ENCODE data around the gene RECK. TPM values are rescaled to one million over a fixed set of nuclear protein-coding genes. Genes with fewer than 3 reads are reported as not detected.

Gene RECK
- total RNA-seq, 2 experiments from 2014 or later: 4.2 to 4.4 TPM

GRCh38 chr9:36142510-36143244 lies 106.0 kb downstream of the RECK start:
- ChIA-PET CTCF (interaction anchor here (1.5 kb wide), 1 partner anchor 24 kb away, joined by 8 read pairs; no protein-coding TSS in a partner anchor), POLR2A (interaction anchor here (1.1 kb wide), 1 partner anchor 9 kb away, joined by 3 read pairs; no protein-coding TSS in a partner anchor)

DNA sequence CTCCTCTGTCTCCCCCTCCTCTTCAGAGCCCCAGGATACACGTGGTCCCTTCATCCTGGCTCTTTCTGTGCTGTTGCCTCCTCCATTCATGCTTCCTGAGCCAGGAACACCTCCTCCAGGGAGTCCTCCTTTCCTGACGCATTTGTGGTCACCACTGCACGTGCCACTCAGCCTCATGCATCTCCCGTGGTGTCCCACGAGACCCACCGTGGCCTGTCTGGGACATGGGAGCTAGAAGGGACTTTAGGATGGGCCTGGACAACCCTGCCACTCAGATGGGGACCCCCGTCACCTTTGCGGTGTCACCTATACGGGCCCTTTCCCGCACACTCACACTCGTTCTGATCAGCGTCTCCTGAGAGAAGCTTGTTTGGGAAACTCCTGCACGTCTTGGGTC lies 106.5 kb downstream of the RECK start:
- CTCF ChIA-PET: interaction anchor here (0.6 kb wide), 1 partner anchor 189 kb away, joined by 4 read pairs; no protein-coding TSS in a partner anchor
- POLR2A ChIA-PET: no interaction called here

DNA sequence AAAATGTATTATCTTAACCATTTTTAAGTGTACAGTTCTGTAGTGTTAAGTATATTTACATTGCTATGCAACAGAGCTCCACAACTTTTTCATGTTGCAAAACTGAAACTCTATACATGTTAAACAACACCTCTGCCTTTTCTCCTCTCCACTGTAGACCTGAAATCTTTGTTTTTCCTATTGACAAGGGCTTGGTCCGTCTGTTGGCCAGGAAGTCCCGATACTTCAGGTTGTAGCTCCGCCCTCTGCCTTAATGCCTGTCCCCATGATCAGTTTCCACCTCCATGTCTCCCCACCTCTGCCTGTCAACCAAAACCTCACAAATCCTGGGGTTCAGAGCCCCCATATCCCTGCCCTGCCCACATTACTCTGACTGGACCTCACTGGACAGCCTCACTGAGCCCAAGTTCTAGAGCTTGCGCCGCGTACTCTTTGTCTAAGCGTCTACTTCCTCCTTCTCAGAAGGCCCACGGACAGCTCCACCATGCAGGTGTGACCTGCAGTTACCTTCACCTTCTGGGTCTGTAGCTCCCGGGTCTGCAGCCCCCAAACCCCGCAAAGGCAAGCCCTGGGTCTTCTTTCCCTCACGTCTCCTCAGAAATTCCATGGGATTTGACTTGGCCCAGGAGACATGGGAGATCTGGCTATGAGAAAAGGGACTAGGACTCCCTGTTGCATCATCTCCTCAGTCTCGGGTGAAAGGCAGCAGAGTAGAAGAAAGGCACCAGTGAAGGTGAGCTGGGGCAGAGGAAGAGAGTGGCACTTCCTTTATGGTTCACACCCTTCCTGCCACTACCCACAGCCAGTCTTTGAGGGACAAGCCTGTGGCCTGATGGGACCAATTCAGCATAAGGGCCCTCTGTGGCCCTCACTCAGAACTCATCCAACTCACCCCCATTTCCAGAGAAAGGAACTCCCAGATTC lies 107.9 kb downstream of the RECK start:
- ChIA-PET POLR2A (no interaction called here), CTCF (interaction anchor here (0.7 to 1.2 kb wide), 3 partner anchors 10 to 136 kb away, joined by 3 to 4 read pairs (median 3); no protein-coding TSS in a partner anchor)

DNA sequence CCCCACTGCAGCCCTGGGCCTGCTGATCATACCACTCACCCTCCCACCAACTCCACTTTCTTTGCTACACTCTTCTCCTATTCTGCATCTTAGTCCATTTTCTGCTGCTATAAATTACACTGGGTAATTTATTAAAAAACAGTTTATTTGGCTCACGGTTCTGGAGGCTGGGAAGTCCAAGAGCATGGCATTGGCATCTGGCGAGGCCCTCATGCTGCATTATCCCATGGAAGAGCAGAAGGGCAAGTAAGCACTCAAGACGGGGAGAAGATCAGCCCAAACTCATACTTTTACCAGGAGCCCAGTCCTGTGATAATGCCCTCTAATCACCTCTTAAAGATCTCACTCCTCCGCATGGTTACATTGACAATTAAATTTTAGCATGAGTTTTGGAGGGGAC lies 109.3 kb downstream of the RECK start:
- ChIA-PET POLR2A (no interaction called here), CTCF (no interaction called here)

- ChIA-PET CTCF (interaction anchor here (3.7 kb wide), 1 partner anchor 20 kb away, joined by 19 read pairs; no protein-coding TSS in a partner anchor), POLR2A (no interaction called here)
Observed at GRCh38 chr9:36146651-36147050, 109.9 kb downstream of the RECK start.

GRCh38 chr9:36147441-36148175 lies 110.9 kb downstream of the RECK start:
- CTCF ChIA-PET: interaction anchor here (2.1 to 3.7 kb wide), 2 partner anchors 11 to 19 kb away, joined by 11 to 19 read pairs; partner anchors contain the start of gene GLIPR2
- POLR2A ChIA-PET: interaction anchor here (1.2 to 2.4 kb wide), 3 partner anchors 9 to 16 kb away, joined by 4 to 13 read pairs (median 4); partner anchors contain the start of gene GLIPR2

GRCh38 chr9:36148311-36149051 lies 111.8 kb downstream of the RECK start:
- CTCF ChIA-PET: interaction anchor here (1.2 to 3.7 kb wide), 5 partner anchors 12 to 140 kb away, joined by 4 to 19 read pairs (median 5); partner anchors contain the start of gene GLIPR2
- POLR2A ChIA-PET: interaction anchor here (0.5 to 2.4 kb wide), 6 partner anchors 10 to 42 kb away, joined by 3 to 13 read pairs (median 4); partner anchors contain the start of genes CLTA and GLIPR2

DNA sequence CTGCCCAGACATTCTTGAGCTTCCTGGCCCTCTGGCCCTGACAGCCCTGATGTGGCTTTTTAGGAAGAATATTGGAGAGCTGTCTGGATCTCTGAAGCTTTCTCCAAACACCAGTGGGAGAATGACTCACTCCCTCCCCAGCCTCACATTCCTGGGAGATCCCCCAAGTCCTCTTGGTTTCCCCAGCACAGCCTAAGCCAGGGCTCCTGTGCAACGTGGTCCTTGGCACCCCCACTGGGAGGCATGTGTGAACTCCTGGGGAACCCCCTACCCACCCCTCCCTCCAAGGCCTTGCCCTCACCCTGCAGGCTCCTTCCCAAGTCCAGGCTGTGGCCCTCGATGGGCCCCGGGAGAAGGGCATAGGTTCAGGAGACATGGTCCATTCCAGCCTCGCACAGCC lies 112.5 kb downstream of the RECK start:
- CTCF ChIA-PET: interaction anchor here (1.2 to 3.7 kb wide), 5 partner anchors 12 to 140 kb away, joined by 4 to 19 read pairs (median 5); partner anchors contain the start of gene GLIPR2
- POLR2A ChIA-PET: interaction anchor here (0.6 to 2.4 kb wide), 5 partner anchors 11 to 41 kb away, joined by 3 to 13 read pairs (median 4); partner anchors contain the start of genes CLTA and GLIPR2

DNA sequence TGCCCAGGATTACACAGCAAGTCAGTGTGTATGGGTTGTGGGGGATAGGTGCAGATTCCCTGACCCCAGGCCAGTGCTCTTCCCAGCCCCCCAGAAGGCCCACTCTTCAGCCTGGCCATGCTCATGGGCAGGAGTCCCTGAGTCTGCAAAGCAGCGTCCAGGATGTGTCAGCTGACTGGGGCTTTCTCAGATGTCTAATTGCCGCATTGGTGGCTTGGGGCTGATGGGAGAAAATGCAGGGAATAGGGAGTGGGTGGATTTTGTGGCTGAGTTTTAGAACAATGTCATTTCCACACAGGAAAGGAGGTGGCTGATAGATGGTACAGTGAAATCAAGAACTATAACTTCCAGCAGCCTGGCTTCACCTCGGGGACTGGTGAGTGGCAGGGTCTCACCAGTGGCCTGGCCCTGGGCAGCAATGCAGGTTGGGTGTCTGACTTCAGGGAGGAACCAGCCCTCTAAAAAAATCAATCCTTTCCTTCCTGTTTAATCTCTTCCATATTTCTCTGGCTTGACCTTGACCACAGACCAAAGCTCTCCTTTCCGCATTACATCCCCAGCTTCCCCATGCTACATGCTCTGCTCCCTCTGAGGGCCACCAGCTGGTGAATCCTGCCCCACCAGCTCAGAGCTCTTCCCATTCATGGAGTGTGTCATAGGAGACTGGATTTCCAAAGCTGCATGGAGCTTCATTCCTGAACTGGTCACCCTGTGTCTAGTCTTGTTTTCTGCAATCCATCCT lies 114.0 kb downstream of the RECK start:
- CTCF ChIA-PET: interaction anchor here (1.3 to 2.3 kb wide), 4 partner anchors 10 to 17 kb away, joined by 3 to 12 read pairs (median 4); partner anchors contain the start of gene GLIPR2
- POLR2A ChIA-PET: interaction anchor here (0.7 to 1.5 kb wide), 3 partner anchors 11 to 99 kb away, joined by 3 to 7 read pairs (median 4); partner anchors contain the start of gene GLIPR2

- ChIA-PET CTCF (interaction anchor here (1.0 to 2.3 kb wide), 5 partner anchors 11 to 49 kb away, joined by 3 to 12 read pairs (median 5); partner anchors contain the start of gene GLIPR2), POLR2A (interaction anchor here (0.6 to 1.5 kb wide), 7 partner anchors 9 to 1537 kb away, joined by 3 to 7 read pairs (median 3); partner anchors contain the start of gene GLIPR2)
Observed at GRCh38 chr9:36151316-36152210, 114.8 kb downstream of the RECK start.

DNA sequence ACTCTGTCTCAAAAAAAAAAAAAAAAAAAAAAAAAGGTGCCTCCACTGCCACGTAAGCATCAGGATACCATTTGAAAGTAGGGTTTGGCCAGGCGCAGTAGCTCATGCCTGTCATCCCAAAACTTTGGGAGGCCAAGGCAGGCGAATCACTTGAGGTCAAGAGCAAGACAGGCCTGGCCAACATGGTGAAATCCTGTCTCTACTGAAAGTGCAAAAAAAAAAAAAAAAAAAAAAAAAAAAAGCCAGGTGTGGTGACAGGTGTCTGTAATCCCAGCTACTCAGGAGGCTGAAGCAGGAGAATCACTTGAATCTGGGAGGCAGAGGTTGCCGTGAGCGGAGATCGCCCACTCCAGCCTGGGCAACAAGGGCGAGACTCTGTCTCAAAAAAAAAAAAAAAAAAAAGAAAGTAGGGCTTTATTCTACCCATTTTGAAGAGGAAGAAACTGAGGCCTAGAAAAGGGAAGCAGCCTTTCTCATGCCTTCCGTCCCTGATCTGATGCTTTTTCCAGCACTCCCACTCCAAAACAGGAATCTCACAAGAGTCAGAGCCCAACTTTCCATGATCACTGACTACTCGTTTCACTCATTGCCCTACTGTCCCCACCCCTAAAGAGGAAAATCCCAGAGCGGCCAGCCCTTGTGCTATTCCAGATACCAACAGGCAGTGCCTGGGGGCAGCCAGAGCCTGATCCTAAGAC lies 116.2 kb downstream of the RECK start:
- ChIA-PET POLR2A (interaction anchor here (0.6 to 0.7 kb wide), 4 partner anchors 11 to 1538 kb away, joined by 3 to 5 read pairs (median 4); no protein-coding TSS in a partner anchor), CTCF (interaction anchor here (0.7 to 2.3 kb wide), 4 partner anchors 12 to 82 kb away, joined by 3 to 12 read pairs (median 6); no protein-coding TSS in a partner anchor)

DNA sequence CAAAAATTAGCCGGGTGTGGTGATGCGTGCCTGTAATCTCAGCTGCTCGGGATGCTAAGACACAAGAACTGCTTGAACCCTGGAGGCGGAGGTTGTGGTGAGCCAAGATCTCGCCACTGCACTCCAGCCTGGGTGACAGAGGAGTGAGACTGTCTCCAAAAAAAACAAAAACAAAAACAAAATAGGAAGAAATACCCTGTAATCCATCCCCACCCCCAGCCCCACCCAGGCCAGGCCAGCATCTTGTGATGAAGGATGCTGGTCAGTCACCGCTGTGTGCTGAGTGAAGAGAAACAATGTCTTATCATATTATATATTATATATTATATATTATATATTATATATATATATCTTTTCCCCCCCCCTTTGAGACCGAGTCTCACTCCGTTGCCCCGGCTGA lies 117.0 kb downstream of the RECK start:
- CTCF ChIA-PET: no interaction called here
- POLR2A ChIA-PET: no interaction called here

GRCh38 chr9:36154331-36154952 lies 117.7 kb downstream of the RECK start:
- CTCF ChIA-PET: interaction anchor here (1.2 to 1.8 kb wide), 2 partner anchors 10 to 51 kb away, joined by 3 to 5 read pairs; no protein-coding TSS in a partner anchor
- POLR2A ChIA-PET: no interaction called here

- ChIA-PET CTCF (interaction anchor here (0.7 to 1.8 kb wide), 3 partner anchors 10 to 51 kb away, joined by 3 to 7 read pairs (median 4); no protein-coding TSS in a partner anchor), POLR2A (no interaction called here)
Observed at GRCh38 chr9:36156116-36156515, 119.4 kb downstream of the RECK start.

DNA sequence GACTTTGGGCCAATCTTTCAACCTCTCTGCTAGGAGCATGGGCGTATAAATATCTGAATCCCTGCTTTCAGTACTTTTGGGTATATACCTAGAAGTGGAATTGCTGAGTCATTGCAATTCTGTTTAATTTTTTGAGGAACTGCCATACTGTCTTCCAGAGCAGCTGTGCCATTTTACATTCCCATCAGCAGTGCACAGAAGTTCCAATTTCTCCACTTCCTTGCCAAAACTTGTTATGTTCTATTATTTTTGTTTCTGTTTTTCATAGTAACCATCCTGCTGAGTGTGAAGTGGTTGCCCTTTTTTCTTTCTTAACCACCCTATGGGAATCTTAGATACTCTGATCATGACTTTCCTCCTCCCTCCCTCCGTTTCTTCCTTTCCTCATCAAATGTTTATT lies 121.4 kb downstream of the RECK start:
- ChIA-PET POLR2A (no interaction called here), CTCF (no interaction called here)

All from activated CD8-positive, alpha-beta memory T cell treated with anti-CD3 and anti-CD28 coated beads for 36 hours (primary cell).